Suprapubic skin (tissue), 3 donors: Measurements from ENCODE around the gene SYNM.

ENCODE experiments used
- CTCF ChIP-seq, 2 donors: fragments of 200-600 bp in 1 of 2; fragments of 450-650 bp in 1 of 2; sonication (generic) in 1 of 2; IDR thresholded peaks; one replicate each; pipeline ENCODE4 v1.5.1; 2016 to 2019; ENCODE audit warnings: antibody characterized with exemption in 2 of 2, mild to moderate bottlenecking in 1 of 2, moderate library complexity in 1 of 2
- POLR2A ChIP-seq, 2 donors: fragments of 450-650 bp; IDR thresholded peaks; one replicate each; pipeline ENCODE4 v1.6.1; 2017; ENCODE audit warnings: antibody characterized with exemption in 2 of 2, mild to moderate bottlenecking in 2 of 2, moderate library complexity in 2 of 2

DNA sequence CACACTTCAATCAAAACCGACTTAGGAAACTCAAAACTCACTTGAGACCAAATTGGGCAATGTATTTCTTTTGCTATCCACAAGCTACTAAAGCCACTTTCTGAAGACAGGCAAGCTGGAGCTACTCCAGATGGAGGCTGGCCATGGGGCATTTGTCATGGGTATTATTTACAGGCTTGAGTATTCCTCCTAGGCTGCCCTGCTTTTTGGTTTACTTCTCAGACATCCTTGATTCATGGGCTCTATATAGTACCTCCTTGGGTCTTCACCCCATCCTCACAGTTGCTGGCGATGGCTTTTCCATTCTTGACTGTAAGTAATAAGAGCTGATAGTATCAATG is 18.6 kb upstream of the SYNM start:
- TF ChIP-seq CTCF (IDR thresholded peaks at IDR 0.05) (no peak), POLR2A (IDR thresholded peaks at IDR 0.05) (no peak)
